Measurements from ENCODE around the gene TMEM141. TPM values are rescaled to one million over a fixed set of nuclear protein-coding genes. Genes with fewer than 3 reads are reported as not detected.

The TMEM141 gene
- total RNA-seq, 1 experiment from 2014 or later: 74.4 TPM

- no peak for DNase-seq (ENCODE audit: low spot score)
Measured at GRCh38 chr9:136814725-136815421, 23.7 kb downstream of the TMEM141 start.

DNA sequence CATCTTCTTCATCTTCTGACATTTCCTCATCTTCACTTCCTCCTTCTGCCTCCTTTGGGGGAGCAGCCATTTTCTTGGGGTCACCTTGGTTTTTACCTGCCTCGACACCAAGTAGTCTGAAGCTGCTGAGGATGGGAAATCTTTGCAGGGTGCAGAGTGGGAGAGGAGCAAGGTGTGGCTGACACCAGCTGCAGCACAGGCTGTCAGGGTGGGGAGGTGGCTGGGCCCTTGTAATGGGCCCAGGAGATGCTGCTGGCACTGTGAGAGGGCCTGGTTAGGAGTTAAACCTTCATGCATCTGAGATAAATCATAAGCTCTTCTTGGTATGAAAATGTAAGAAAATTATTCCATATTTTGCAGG is 24.3 kb downstream of the TMEM141 start:
- DNase-seq (ENCODE audit: low spot score): no peak

DNA sequence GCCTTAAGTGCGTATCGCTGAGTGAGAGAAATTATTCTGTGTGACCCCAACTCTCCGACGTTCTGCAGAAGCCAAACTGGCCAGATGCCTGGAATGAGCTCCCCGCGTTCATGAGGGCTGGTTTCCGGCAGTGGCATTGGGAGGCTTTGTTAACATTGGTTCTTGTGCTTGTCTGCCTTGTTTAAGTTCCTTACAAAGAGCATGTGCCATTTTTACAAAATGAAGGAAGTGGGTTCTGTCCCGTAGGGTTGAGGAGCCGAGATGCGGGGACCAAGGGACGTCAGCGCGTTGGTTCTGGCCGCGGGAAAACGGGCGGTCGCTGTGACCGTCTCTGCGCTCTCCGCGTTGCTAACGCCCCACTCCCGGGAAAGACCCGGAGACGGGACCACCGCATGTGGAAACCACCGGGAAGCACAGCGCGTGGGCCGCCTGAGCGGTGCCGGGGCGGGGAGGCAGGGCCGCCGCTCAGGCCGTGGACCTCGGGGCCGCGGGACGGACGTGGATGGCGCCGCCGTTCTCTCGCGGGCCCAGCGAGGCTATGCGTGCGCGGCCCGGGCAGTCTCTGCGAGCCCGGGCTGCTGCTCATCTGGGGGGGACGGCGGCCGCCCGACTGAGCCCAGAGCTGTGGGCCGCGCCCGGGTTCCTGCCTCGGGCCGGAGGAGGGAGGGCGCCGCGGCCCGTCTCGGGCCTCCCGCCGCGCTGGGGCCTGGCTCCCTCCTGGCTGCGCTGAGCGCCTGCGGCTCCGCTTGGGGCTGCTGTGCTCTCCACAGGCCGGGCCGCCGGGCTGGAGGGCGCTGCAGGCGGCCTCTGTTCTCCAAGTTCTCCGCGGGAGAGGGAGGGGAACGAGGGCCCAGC is 30.1 kb downstream of the TMEM141 start:
- no peak for DNase-seq (ENCODE audit: low spot score)

DNA sequence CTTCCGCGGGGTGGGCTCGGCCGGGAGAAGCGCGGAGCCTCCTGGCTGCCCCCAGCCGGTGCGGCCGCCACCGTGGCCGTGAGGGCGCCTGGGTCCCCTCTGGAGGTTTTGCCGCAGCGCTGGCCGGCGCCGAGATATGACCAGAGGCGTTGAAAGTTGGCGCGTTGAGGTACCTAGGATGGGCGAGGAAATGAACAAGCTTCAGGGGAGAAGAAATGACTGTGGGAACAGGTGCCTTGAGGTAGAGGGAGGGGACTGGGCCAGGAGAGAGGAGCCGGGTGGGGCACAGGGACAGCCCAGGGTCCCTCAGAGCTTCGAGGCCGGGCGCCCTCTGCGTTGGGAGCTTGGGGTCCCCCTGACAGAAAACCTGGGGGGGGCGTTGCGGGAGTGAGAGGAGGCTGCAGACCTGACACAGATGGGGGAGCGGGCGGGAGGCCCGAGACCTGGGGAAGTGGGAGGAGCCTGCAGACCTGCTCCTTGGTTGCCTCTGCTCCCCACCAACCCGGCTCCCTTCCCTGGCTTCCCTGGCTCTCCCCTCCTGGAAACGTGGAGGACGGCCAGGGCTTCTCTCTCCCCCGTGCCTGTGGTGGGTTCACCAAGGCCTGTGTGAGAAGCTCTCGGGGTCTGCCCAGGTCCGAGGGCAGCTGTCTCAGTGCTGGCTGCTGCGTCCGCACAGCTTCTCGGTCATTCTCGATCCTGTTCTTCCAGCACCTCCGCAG is 30.8 kb downstream of the TMEM141 start:
- DNase-seq (ENCODE audit: low spot score): no peak

- no peak for DNase-seq (ENCODE audit: low spot score)
Measured at GRCh38 chr9:136823136-136824046, 32.2 kb downstream of the TMEM141 start.

- no peak for DNase-seq (ENCODE audit: low spot score)
Measured at GRCh38 chr9:136824496-136825225, 33.5 kb downstream of the TMEM141 start.

GRCh38 chr9:136825295-136826187 is 34.4 kb downstream of the TMEM141 start:
- no peak for DNase-seq (ENCODE audit: low spot score)

- no peak for DNase-seq (ENCODE audit: low spot score)
Measured at GRCh38 chr9:136826188-136826541, 35.0 kb downstream of the TMEM141 start.

GRCh38 chr9:136826703-136827582 is 35.8 kb downstream of the TMEM141 start:
- no peak for DNase-seq (ENCODE audit: low spot score)

DNA sequence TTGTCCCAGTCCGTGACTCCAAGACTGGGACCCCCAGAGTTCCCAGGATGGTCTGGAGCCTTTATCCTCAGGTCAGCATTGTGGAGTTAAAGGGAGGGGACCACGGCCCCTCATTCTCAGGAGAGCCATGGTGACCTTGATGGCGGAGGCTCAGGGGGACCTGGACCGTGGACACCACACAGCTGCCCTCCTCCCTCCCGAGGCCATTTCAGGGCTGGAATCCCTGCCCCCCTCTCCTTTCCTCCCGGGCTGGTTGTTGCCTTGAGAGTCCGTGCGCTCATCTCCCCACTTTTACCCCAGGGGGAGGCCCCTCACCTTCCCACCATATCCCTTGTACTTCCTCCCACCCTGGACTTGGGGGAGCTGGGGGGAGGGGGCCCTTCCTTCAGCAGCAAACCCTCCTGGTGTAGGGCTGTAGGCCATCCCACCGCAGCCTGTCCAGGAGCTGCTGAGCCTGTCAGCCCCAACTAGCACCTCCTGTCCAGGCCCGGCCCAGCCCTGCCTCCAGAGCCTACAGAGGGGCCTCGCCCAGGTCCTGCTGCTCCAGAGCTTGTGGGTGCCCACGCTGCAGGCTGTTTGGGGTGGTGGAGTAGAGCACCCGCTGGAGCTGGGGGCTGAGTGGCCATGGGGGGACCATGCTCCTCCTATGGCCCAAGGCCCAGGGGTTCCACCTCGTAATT is 36.8 kb downstream of the TMEM141 start:
- no peak for DNase-seq (ENCODE audit: low spot score)

GRCh38 chr9:136828474-136829140 is 37.5 kb downstream of the TMEM141 start:
- DNase-seq (ENCODE audit: low spot score): no peak

- DNase-seq (ENCODE audit: low spot score): no peak
Measured at GRCh38 chr9:136829412-136829811, 38.3 kb downstream of the TMEM141 start.

DNA sequence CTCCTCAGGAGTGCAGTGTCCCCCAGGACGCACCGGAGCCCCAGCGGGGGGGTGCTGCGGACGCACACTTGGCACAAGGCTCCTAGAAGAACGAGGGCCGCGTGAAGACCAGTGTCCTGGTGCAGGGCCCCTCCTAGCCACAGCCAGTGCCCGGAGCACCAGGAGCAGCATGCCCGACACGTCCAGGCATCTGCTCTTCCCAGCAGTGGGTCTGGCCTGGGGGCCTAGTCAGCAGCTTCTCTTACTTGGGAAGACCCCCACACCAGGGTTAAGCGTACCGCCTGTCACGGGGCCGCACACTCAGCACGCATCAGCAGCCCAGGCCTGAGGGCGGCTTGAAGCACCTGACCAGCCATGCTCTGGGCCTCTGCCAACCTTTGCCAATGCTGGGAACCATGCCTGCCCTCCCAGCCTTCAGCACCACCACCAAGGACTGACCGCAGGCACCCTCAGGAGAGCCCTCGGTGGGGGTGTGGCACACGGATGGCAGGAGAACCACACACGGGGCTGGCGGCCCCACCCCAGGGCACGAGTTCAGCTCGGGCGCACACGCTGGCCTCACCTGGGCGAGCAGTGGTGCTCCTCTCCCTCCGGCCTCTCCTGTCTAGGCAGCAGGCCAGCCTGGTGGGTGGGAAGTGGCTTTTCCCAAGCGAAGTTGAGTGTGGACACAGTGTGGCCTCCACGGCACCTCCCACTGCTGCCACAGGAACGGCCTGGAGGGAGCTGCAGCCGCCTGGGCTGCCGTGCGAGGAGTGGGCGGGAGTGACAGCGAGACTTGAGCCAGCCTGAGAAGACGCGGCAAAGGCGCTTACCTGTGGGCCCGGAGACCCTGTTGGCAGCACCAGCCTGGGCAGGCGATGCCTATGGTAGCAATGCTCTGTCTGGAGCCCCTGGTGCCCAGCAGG is 39.1 kb downstream of the TMEM141 start:
- no peak for DNase-seq (ENCODE audit: low spot score)

DNA sequence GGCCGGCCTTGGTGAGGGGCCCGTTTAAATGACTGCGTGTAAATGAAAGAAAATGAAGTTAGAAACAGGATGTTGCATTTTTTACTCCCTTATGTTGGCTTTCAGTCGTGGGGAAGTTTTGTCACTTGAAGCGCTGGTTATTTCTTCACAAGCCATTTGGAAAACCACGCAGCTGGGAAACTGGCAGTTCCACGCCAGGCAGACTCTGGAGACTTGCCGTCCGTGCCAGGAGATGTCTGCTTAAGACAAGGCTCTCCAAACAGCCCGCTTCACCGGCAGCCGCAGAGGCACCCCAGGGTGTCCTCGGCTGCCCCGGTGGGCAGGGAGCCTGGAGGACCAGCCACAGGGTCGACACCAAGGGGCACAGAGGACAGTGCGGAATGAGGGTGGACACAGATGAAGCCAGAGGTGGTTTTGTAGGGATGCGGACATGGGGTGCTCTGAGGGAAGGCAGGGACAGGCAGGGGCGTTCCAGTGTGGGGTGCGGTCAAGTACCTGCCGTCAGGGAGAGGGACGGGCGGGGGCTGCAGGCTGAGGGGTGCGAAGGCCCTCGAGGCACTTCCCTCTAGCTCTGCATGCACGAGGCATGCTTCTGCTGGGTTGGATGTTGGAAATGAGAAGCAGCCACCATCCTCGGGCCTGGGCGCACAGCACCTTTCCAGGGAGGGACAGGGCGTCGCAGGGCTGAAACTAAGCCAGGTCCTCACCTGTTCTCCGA is 40.0 kb downstream of the TMEM141 start:
- no peak for DNase-seq (ENCODE audit: low spot score)

DNA sequence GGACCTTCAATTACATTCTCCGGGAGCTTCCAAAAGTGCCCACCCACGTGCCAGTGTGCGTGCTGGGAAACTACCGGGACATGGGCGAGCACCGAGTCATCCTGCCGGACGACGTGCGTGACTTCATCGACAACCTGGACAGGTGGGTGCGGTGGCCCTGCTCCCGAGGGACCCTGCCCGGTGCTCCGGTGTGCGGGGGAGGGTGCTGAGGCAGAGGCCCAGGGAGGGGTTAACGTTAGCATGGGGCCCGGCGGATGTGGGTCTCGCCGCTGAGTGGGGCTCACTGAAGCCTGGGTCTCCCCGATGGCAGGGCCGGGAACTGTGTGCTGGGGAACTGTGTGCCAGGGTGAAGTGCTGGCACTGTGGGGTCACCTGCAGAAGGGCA is 40.6 kb downstream of the TMEM141 start:
- no peak for DNase-seq (ENCODE audit: low spot score)

DNA sequence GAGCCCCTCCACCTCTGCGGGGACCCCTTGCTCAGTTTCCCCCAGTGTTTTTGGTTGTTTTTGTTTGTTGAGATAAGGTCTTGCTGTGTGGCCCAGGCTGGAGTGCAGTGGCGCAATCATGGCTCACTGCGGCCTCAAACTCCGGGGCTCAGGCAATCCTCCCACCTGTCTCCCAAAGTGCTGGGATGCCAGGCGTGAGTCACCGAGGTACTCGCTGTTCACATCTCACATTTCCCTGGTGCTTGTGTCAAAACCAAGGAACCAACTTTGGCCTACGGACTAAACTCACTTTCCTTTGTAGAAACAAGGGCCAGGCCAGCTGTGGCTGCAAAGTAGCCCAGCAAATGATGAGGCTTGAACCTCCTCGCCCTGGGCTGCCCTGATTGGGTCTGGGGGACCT is 41.4 kb downstream of the TMEM141 start:
- no peak for DNase-seq (ENCODE audit: low spot score)
